CD4-positive, alpha-beta T cell (primary cell): ENCODE measurements around the gene FAM177A1. TPM values are rescaled to one million over a fixed set of nuclear protein-coding genes. Genes with fewer than 3 reads are reported as not detected.

ENCODE experiments used
- ATAC-seq: fragments of 200-7000 bp; cut with Tn5 transposase; one replicate; pipeline ENCODE4 v1.10.0; 2022; ENCODE audit warnings: mild to moderate bottlenecking; ENCODE audit not compliant: poor library complexity
- CTCF ChIA-PET: fragments of 350-600 bp; sonication (Branson Sonifier 250); formaldehyde crosslinking; loops from one replicate; lab custom pipeline; 2021; ENCODE audit warnings: antibody characterized with exemption, inconsistent platforms; lab: Charles Lee
- POLR2A ChIA-PET: fragments of 350-600 bp; sonication (Branson Sonifier 250); formaldehyde crosslinking; loops from one replicate; lab custom pipeline; 2021; ENCODE audit warnings: antibody characterized with exemption, inconsistent platforms; lab: Charles Lee
- DNase-seq, 14 experiments: peaks; one replicate each; pipeline ENCODE4 v3.0.0-alpha.2; 2013 to 2020; ENCODE audit warnings: mixed read lengths in 2 of 14
- H3K27ac ChIP-seq, 2 donors: one replicate each; pipeline versions ENCODE4 v1.5.1 to v1.7.0; 2013; ENCODE audit warnings: low read length in 2 of 2, low read depth in 1 of 2, mild to moderate bottlenecking in 1 of 2
- H3K27me3 ChIP-seq, 2 experiments: 1 replicate in 1 of 2; 2 replicates in 1 of 2; pipeline versions ENCODE4 v1.6.1 to v1.7.0; 2013; ENCODE audit warnings: low read length in 2 of 2, control low read depth in 1 of 2, mild to moderate bottlenecking in 1 of 2, moderate library complexity in 1 of 2; ENCODE audit not compliant: insufficient read depth in 2 of 2, control insufficient read depth in 1 of 2
- H3K36me3 ChIP-seq: one replicate; pipeline ENCODE4 v1.6.1; 2013; ENCODE audit warnings: low read length, control low read depth; ENCODE audit not compliant: insufficient read depth
- H3K4me1 ChIP-seq: one replicate; pipeline ENCODE4 v1.6.1; 2013; ENCODE audit warnings: low read length, control low read depth; ENCODE audit not compliant: insufficient read depth
- H3K4me3 ChIP-seq: one replicate; pipeline ENCODE4 v1.5.1; 2013; ENCODE audit warnings: mild to moderate bottlenecking, low read length, moderate library complexity
- H3K9me3 ChIP-seq, 2 experiments: 1 replicate in 1 of 2; 2 replicates in 1 of 2; pipeline versions ENCODE4 v1.6.1 to v1.7.0; 2013; ENCODE audit warnings: low read length in 2 of 2, mild to moderate bottlenecking in 2 of 2, control low read depth in 1 of 2, moderate library complexity in 1 of 2; ENCODE audit not compliant: control insufficient read depth in 1 of 2, insufficient read depth in 1 of 2
- H3K27ac Mint-ChIP-seq: one replicate; pipeline ENCODE4 v1.8.0; 2020; ENCODE audit warnings: mixed read lengths
- H3K27me3 Mint-ChIP-seq: one replicate; pipeline ENCODE4 v1.8.0; 2021; ENCODE audit warnings: mixed read lengths
- H3K36me3 Mint-ChIP-seq: one replicate; pipeline ENCODE4 v1.8.0; 2021; ENCODE audit warnings: low read depth, mixed read lengths
- H3K4me1 Mint-ChIP-seq: one replicate; pipeline ENCODE4 v1.8.0; 2021; ENCODE audit warnings: low read depth, mixed read lengths
- H3K4me3 Mint-ChIP-seq: one replicate; pipeline ENCODE4 v1.8.0; 2020; ENCODE audit warnings: mild to moderate bottlenecking, mixed read lengths
- H3K9me3 Mint-ChIP-seq: one replicate; pipeline ENCODE4 v1.8.0; 2020; ENCODE audit warnings: mixed read lengths
- CTCF ChIP-seq: fragments of 200-600 bp; IDR thresholded peaks from one replicate; pipeline ENCODE4 v1.8.0; 2022; ENCODE audit warnings: antibody characterized with exemption, mild to moderate bottlenecking
- intact Hi-C, 2 experiments: fragments of 100-400 bp; cut with DNase I in 1 of 2; cut with micrococcal nuclease in 1 of 2; formaldehyde crosslinking; loops; one replicate each; pipeline versions ENCODE4 v1.15.1 to v1.9.0; 2023 to 2025; cut with DNase I, micrococcal nuclease
- total RNA-seq, 174 experiments: library from RNA in 2 of 174; stranded (reverse) in 2 of 174; gene quantifications; one replicate each; pipeline ENCODE4 v1.2.3 and lab custom pipeline; 2021 to 2026

Gene FAM177A1
- total RNA-seq, 2 experiments from 2014 or later, result 172 to 186 TPM

- ChIA-PET CTCF (interaction anchor here (0.9 to 2.2 kb wide), 6 partner anchors 13 to 75 kb away, joined by 3 to 8 read pairs (median 4); partner anchors contain the start of genes PPP2R3C and PRORP), POLR2A (interaction anchor here (1.0 to 3.1 kb wide), 16 partner anchors 9 to 429 kb away, joined by 3 to 131 read pairs (median 5); partner anchors contain the start of genes BAZ1A, NFKBIA, PPP2R3C and PRORP)
- Mint-ChIP-seq H3K9me3 (no peaks in the 10 kb centered on the region), H3K27me3 (no peaks in the 10 kb centered on the region), H3K27ac (peak overlapping the region; percentile 94), H3K36me3 (peaks cover 41% of the 10 kb centered on the region), H3K4me3 (peak overlapping the region; percentile 91), H3K4me1 (peaks cover 36% of the 10 kb centered on the region)
- no peaks in the 10 kb centered on the region for H3K27me3 ChIP-seq
- H3K4me3 ChIP-seq, result peak overlapping the region; percentile 68
- DNase-seq (peak in 7 of 14 experiments; percentile 14 to 63 (median 33)), ATAC-seq (peak; percentile 0)
- peaks cover 17% of the 10 kb centered on the region for H3K36me3 ChIP-seq
- H3K27ac ChIP-seq, result peak overlapping the region; percentile 96 to 97
- H3K4me1 ChIP-seq, result peaks cover 11% of the 10 kb centered on the region
- no peak for TF ChIP-seq CTCF
- intact Hi-C loops, result loop anchor here (1.0 to 10.0 kb wide), 7 partner anchors 65 to 778 kb away; partner anchors contain the start of genes PRORP (in 2 of the 2), SRP54 (in 2 of the 2), BAZ1A (in 1 of the 2) and BRMS1L (in 1 of the 2)
- H3K9me3 ChIP-seq, result no peaks in the 10 kb centered on the region
Measured at GRCh38 chr14:35046751-35047536, 872 bp downstream of the FAM177A1 start.

GRCh38 chr14:35047976-35048513 is 2.0 kb downstream of the FAM177A1 start:
- peak overlapping the region; percentile 91 for H3K4me3 Mint-ChIP-seq
- H3K27ac Mint-ChIP-seq, result peak overlapping the region; percentile 94
- ATAC-seq (no peak), DNase-seq (no peak)
- no peak for TF ChIP-seq CTCF
- intact Hi-C loops, result loop anchor here (2.0 to 10.0 kb wide), 4 partner anchors 173 to 777 kb away; partner anchors contain the start of genes BAZ1A (in 1 of the 2), BRMS1L (in 1 of the 2) and PSMA6 (in 1 of the 2)
- peaks cover 52% of the 10 kb centered on the region for H3K36me3 Mint-ChIP-seq
- no peaks in the 10 kb centered on the region for H3K9me3 Mint-ChIP-seq
- POLR2A ChIA-PET, result interaction anchor here (3.0 to 3.1 kb wide), 2 partner anchors 66 to 356 kb away, joined by 48 to 131 read pairs; partner anchors contain the start of genes NFKBIA and SRP54
- Histone ChIP-seq H3K4me3 (no peak overlapping the region), H3K27me3 (no peaks in the 10 kb centered on the region), H3K9me3 (no peaks in the 10 kb centered on the region), H3K36me3 (peaks cover 18% of the 10 kb centered on the region), H3K4me1 (peaks cover 11% of the 10 kb centered on the region), H3K27ac (no peak overlapping the region)
- no peaks in the 10 kb centered on the region for H3K27me3 Mint-ChIP-seq
- CTCF ChIA-PET, result no interaction called here
- H3K4me1 Mint-ChIP-seq, result peaks cover 36% of the 10 kb centered on the region

- no peak for TF ChIP-seq CTCF
- no peaks in the 10 kb centered on the region for H3K9me3 Mint-ChIP-seq
- no peaks in the 10 kb centered on the region for H3K27me3 Mint-ChIP-seq
- no peak for ATAC-seq
- no peak overlapping the region for H3K27ac Mint-ChIP-seq
- Histone ChIP-seq H3K27ac (no peak overlapping the region), H3K36me3 (peaks cover 31% of the 10 kb centered on the region), H3K4me3 (no peak overlapping the region), H3K4me1 (peaks cover 11% of the 10 kb centered on the region), H3K27me3 (no peaks in the 10 kb centered on the region), H3K9me3 (no peaks in the 10 kb centered on the region)
- ChIA-PET CTCF (no interaction called here), POLR2A (interaction anchor here (2.4 kb wide), 1 partner anchor 68 kb away, joined by 8 read pairs; the partner anchor contains the start of gene SRP54)
- no peak for DNase-seq
- intact Hi-C loops, result no loop called here
- H3K36me3 Mint-ChIP-seq, result peaks cover 66% of the 10 kb centered on the region
- no peak overlapping the region for H3K4me3 Mint-ChIP-seq
- peaks cover 27% of the 10 kb centered on the region for H3K4me1 Mint-ChIP-seq
Measured at GRCh38 chr14:35050652-35051051, 4.6 kb downstream of the FAM177A1 start.
